Suprapubic skin (tissue), 4 donors: ENCODE results near the gene MEI1. TPM values are rescaled to one million over a fixed set of nuclear protein-coding genes. Genes with fewer than 3 reads are reported as not detected.

Experiments used
- DNase-seq, 2 donors: peaks; one replicate each; pipeline ENCODE4 v3.0.0-alpha.2; 2019; ENCODE audit warnings: low spot score in 2 of 2
- H3K27ac ChIP-seq: fragments of 200-600 bp; sonication (generic); one replicate; pipeline ENCODE4 v1.5.1; 2019
- H3K27me3 ChIP-seq: fragments of 200-600 bp; sonication (generic); one replicate; pipeline ENCODE4 v1.5.1; 2019
- H3K36me3 ChIP-seq: fragments of 200-600 bp; sonication (generic); one replicate; pipeline ENCODE4 v1.5.1; 2019
- H3K4me1 ChIP-seq: fragments of 200-600 bp; sonication (generic); one replicate; pipeline ENCODE4 v1.5.1; 2019
- H3K4me3 ChIP-seq: fragments of 200-600 bp; sonication (generic); one replicate; pipeline ENCODE4 v1.5.1; 2019; ENCODE audit warnings: mild to moderate bottlenecking
- H3K9me3 ChIP-seq: fragments of 200-600 bp; sonication (generic); one replicate; pipeline ENCODE4 v1.5.1; 2019
- CTCF ChIP-seq, 2 donors: fragments of 200-600 bp in 1 of 2; fragments of 450-650 bp in 1 of 2; sonication (generic) in 1 of 2; IDR thresholded peaks; one replicate each; pipeline ENCODE4 v1.5.1; 2016 to 2019; ENCODE audit warnings: antibody characterized with exemption in 2 of 2, mild to moderate bottlenecking in 1 of 2, moderate library complexity in 1 of 2
- EP300 ChIP-seq: sonication (generic); formaldehyde crosslinking; IDR thresholded peaks from one replicate; pipeline ENCODE4 v1.6.1; 2017; ENCODE audit warnings: antibody characterized with exemption
- POLR2A ChIP-seq, 2 donors: fragments of 450-650 bp; IDR thresholded peaks; one replicate each; pipeline ENCODE4 v1.6.1; 2017; ENCODE audit warnings: antibody characterized with exemption in 2 of 2, mild to moderate bottlenecking in 2 of 2, moderate library complexity in 2 of 2
- POLR2AphosphoS5 ChIP-seq, 3 donors: sonication (generic); formaldehyde crosslinking; IDR thresholded peaks; one replicate each; pipeline ENCODE4 v1.6.1; 2017; ENCODE audit warnings: antibody characterized with exemption in 3 of 3
- WGBS: methylation state at CpG from one replicate; pipeline ENCODE4 v1.1.5; 2018; 5-methylcytosine and 5-hydroxymethylcytosine counted together
- total RNA-seq, 4 donors: library from RNA; depleted of rRNA; stranded (reverse); fragments of >200 nt; gene quantifications; one replicate each; pipeline ENCODE4 v1.1.0, GENCODE V29; 2016

Gene MEI1
- total RNA-seq, 4 donors from 2014 or later = 0.72 to 5.0 TPM; not detected in 2

- no peak for DNase-seq
- no peak overlapping the region for H3K4me3 ChIP-seq
- no peaks in the 10 kb centered on the region for H3K27me3 ChIP-seq
- 94% methylated on average over 12 of the region's 12 CpGs for WGBS
- no peak overlapping the region for H3K27ac ChIP-seq
- TF ChIP-seq POLR2A (IDR thresholded peaks at IDR 0.05) (no peak), POLR2AphosphoS5 (IDR thresholded peaks at IDR 0.05) (no peak), EP300 (no peak), CTCF (IDR thresholded peaks at IDR 0.05) (no peak)
- H3K9me3 ChIP-seq = no peaks in the 10 kb centered on the region
- H3K4me1 ChIP-seq = no peaks in the 10 kb centered on the region
- H3K36me3 ChIP-seq = peaks cover 38% of the 10 kb centered on the region
Measured at GRCh38 chr22:41810022-41810421, 110.7 kb downstream of the MEI1 start.

DNA sequence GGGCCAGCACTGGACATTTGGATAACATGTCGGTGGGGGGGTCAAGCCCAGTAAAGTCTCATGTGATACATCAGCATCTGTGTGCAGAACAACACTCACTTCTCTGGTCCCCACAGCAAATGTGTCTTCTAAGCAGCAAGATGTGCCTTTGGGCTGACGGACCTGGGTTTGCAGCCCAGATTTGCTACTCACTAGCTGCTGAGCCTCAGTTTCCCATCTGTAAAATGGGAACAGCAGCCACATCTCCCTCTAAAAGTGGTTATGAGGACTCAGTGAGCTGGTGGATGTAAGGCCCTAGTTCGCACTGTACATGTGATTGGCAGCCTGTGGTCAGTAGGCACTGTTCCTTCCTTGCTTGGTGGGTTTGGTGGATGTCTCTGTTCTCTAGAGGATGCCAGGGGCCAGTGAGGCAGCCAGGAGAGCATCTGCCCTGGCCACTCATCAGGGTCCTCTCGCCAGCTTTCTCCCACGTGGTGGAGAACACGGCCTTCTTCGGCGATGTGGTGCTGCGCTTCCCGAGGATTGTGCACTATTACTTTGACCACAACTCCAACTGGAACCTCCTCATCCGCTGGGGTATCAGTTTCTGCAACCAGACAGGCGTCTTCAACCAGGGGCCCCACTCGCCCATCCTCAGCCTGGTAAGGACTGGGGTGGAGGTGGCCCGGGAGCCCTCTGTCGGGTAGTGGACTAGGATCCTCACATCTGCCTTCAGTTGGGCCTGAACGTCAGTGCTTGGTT is 113.7 kb downstream of the MEI1 start:
- TF ChIP-seq POLR2AphosphoS5 (IDR thresholded peaks at IDR 0.05) = no peak
- no peak for TF ChIP-seq EP300
- TF ChIP-seq CTCF (IDR thresholded peaks at IDR 0.05) = no peak
- no peak for TF ChIP-seq POLR2A (IDR thresholded peaks at IDR 0.05)
- Histone ChIP-seq H3K4me3 (no peak overlapping the region), H3K27ac (no peak overlapping the region), H3K27me3 (no peaks in the 10 kb centered on the region), H3K9me3 (no peaks in the 10 kb centered on the region), H3K36me3 (peaks cover 41% of the 10 kb centered on the region), H3K4me1 (no peaks in the 10 kb centered on the region)
- 95% methylated on average over 11 of the region's 16 CpGs for WGBS
- DNase-seq = no peak

- H3K4me1 ChIP-seq = no peaks in the 10 kb centered on the region
- TF ChIP-seq CTCF (IDR thresholded peaks at IDR 0.05) = no peak
- no peak for TF ChIP-seq POLR2AphosphoS5 (IDR thresholded peaks at IDR 0.05)
- H3K36me3 ChIP-seq = peaks cover 41% of the 10 kb centered on the region
Measured at GRCh38 chr22:41813726-41814410, 114.6 kb downstream of the MEI1 start.

DNA sequence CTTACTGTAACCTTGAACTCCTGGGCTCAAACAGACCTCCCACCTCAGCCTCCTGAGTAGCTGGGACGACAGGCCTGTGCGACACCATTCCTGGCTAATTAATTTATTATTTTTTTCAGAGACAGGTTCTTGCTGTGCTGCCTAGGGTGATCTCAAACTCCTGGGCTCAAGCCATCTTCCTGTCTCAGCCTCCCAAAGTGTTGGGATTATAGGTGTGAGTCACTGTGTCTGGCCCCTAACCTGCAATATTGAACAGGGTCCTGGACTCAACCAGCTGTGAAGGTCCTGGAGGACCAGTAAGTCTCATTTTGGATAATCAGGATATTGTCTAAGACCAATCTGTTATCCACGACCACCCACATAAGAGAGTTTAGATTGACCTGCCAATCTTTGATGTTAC is 116.4 kb downstream of the MEI1 start:
- DNase-seq = no peak
- no peak overlapping the region for H3K27ac ChIP-seq
- WGBS = 89% methylated on average over 3 of the region's 3 CpGs
- no peaks in the 10 kb centered on the region for H3K9me3 ChIP-seq
- H3K4me1 ChIP-seq = no peaks in the 10 kb centered on the region
- H3K27me3 ChIP-seq = no peaks in the 10 kb centered on the region
- no peak overlapping the region for H3K4me3 ChIP-seq
- TF ChIP-seq EP300 (no peak), POLR2AphosphoS5 (IDR thresholded peaks at IDR 0.05) (no peak), CTCF (IDR thresholded peaks at IDR 0.05) (no peak), POLR2A (IDR thresholded peaks at IDR 0.05) (no peak)
- peaks cover 25% of the 10 kb centered on the region for H3K36me3 ChIP-seq

More at GRCh38 chr22:41813726-41814410, 114.6 kb downstream of the MEI1 start:
- Histone ChIP-seq H3K9me3 (no peaks in the 10 kb centered on the region), H3K27me3 (no peaks in the 10 kb centered on the region), H3K27ac (no peak overlapping the region), H3K4me3 (no peak overlapping the region)
- WGBS = 95% methylated on average over 9 of the region's 9 CpGs
- no peak for DNase-seq

GRCh38 chr22:41816241-41816640 is 116.9 kb downstream of the MEI1 start:
- Histone ChIP-seq H3K4me3 (no peak overlapping the region), H3K27me3 (no peaks in the 10 kb centered on the region), H3K9me3 (no peaks in the 10 kb centered on the region), H3K27ac (no peak overlapping the region), H3K4me1 (no peaks in the 10 kb centered on the region), H3K36me3 (peaks cover 22% of the 10 kb centered on the region)
- no peak for DNase-seq
- TF ChIP-seq EP300 (no peak), POLR2A (IDR thresholded peaks at IDR 0.05) (no peak), POLR2AphosphoS5 (IDR thresholded peaks at IDR 0.05) (no peak), CTCF (IDR thresholded peaks at IDR 0.05) (no peak)
- 100% methylated on average over 1 of the region's 1 CpG for WGBS
